Measurements from ENCODE around the gene ERN1.
"Not testable (repeated sequence)": the region's sequence is repeated elsewhere in the genome, so short reads cannot be mapped to it uniquely, and the experiment has no call there.

The ERN1 gene

DNA sequence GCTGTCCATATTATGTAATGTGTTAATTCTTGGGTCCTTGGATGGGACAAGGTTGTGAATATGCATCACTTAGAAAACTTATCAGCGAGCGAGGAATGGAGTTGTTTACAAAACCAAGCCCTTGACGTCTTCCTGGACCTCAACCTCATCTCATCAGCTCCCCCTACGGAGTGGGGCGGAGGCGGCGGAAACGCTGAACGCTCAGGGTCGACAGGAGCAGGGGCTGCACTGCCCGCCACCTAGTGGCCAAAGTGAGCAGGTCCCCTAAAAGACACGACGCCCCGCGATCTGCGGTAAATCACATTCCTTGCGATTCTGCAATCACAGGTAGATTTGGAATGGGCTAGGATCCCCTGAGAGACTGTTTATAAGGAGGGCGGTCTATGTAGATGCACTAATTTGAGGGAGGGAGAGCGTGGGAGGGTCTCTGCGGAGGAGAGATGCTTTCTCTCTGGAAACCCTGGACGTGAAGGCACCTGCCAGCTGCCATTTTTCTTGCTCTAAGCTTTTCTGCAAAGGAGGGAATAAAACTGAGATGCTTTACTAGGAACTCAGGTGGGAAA lies 104.1 kb downstream of the ERN1 start:
- peak; percentile 75 for DNase-seq (ENCODE audit: low read depth, low spot score)

DNA sequence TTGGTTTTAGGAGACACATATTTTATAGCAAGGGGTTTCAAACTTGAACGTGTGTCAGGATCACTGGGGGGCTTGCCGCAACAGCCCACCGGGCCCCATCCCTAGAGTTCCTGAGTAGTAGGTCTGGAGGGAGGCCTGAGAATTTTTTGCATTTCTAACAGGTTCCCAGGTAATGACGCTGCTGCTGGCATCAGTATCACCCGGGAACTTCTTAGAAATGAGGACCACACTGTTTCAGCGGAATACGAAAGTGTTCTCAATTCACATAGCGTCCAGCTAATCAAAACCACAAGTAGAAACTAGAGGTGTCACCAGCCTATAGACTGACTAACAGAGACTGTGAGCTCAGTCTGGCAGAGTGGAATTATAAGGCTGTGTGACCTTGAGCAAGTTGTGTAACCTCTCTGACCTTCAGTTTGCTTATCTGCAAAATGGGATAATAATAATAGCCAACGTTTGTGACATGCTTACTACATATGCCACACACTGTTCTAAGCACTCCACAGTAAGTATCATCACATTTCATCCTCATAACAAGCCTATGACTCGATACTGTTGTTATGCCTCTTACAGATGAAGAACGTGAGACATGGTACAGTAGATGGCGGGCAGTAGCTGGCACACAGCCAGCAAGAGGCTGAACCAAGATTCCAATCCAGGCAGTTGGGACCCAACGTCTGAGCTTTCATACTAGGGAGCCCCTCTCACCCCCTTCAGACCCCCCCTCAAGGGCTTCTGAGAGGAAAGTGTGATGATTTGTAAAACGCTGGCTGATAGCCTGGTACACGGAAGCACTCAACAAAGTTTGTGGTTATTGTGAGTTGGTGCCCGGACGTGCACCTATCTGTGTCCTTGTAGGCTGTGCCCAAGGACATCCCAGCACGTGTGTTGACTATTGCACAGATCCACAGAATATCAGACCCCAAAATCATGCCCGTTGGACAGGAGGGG lies 104.9 kb downstream of the ERN1 start:
- DNase-seq (ENCODE audit: low read depth, low spot score), result no peak

DNA sequence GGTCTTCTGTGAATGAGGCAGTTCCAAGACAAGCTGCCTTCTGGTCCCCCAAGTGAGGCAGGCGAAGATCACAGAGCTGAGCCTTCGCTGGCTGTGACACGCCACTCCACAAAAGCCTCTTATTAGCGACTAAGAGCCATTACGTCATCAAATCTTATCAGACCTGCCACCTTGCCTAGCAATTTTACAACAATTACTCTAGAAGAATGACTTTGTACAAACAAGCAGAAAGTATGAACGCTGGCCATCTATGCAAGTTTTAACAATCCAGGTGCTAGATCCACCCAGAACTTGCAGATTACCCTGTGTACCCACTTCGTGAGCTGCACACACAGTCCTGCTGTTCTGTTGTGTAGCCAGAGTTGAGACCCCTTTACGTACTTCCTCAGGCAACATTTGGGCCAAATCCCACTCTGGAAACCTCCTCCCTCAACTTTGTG lies 105.7 kb downstream of the ERN1 start:
- no peak for DNase-seq (ENCODE audit: low read depth, low spot score)

DNA sequence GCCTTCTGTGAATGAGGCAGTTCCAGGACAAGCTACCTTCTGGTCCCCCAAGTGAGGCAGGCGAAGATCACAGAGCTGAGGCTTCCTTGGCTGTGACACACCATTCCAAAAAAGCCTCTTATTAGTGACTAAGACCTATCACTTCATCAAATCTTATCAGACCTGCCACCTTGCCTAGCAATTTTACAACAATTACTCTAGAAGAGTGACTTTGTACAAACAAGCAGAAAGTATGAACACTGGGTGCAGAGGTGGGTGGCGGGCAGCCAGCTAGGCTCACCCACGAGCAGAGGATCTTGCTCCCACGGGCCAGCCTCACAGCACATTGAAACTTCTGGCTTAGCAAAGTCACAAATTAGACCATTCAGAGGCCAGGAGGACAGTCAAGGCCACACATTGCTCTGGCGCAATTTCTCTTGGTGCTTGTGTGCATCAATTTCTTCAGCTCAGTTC lies 107.3 kb downstream of the ERN1 start:
- no peak for DNase-seq (ENCODE audit: low read depth, low spot score)

GRCh38 chr17:64020056-64020766 lies 109.7 kb downstream of the ERN1 start, which contains the start of gene ICAM2:
ICAM2 (minus strand) TSS chr17:64020633; CDS start chr17:64006691, 13,942 bp downstream.
- peak; percentile 56 for DNase-seq (ENCODE audit: low read depth, low spot score)

DNA sequence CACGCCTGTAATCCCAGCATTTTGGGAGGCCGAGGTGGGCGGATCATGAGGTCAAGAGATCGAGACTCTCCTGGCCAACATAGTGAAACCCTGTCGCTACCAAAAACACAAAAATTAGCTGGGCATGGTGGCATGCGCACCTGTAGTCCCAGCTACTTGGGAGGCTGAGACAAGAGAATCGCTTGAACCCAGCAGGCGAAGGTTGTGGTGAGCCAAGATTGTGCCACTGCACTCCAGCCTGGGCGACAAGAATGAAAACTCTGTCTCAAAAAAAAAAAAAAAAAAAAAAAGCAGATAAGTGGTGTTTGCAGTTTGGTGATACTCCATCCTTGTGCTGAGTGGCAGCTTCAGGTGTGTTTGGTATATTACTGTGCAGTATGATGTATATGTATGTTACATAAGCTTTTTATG lies 110.4 kb downstream of the ERN1 start:
- not testable (repeated sequence) for DNase-seq (ENCODE audit: low read depth, low spot score)

DNA sequence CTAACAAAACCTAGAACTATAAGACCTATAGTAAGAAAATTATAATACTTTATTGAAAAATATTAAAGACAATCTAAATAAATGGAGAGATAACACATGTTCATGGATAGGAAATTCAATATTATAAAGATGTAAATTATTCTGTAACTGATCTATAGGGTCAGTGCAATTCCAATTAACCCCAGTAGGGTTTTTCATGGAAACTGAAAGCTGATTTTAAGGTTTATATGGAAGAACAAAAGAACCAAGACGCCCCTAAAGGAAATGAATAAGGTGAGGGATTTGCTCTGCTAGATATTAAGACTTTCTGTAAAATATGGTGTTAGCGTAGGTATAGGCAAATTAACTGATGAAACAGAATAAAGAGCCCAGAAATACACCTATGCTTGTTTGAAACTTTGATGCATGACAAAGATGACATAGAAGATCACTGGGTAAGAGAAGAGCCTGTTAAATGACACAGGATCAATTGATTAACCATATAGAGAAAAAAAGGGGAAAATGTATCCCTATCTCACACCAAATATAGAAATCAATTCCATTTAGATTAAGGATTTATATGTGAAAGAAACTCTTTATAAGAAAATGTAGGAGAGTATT lies 112.5 kb downstream of the ERN1 start:
- no peak for DNase-seq (ENCODE audit: low read depth, low spot score)

- no peak for DNase-seq (ENCODE audit: low read depth, low spot score)
These were observed 113.0 kb downstream of the ERN1 start for GRCh38 chr17:64016974-64017373.

DNA sequence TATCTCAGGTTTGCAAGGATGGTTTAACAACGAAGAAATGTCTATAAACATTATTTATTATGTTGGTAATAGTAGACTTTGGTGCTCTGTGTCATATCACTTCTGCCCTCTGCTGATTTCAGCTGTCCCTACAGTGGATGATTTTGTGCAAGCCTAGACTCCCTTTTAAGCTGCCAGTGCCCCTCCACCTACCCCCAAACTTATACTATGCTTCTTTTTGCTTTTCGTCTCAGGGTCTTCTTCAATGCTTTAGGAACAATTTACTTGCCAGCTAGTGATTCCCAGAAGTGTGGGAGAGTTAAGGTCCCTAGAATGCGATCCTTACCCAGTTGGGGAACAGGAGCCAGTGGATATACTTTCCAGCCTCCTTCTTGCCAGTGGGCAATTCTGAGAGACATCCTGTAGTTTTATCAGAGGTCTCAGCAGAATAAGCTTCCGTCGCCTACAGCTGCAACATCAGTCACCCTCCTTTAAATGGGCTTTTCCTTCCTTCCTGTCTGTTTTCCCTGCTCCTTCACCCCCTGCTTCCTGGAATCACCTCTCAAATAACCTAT lies 113.6 kb downstream of the ERN1 start:
- DNase-seq (ENCODE audit: low read depth, low spot score), result no peak

DNA sequence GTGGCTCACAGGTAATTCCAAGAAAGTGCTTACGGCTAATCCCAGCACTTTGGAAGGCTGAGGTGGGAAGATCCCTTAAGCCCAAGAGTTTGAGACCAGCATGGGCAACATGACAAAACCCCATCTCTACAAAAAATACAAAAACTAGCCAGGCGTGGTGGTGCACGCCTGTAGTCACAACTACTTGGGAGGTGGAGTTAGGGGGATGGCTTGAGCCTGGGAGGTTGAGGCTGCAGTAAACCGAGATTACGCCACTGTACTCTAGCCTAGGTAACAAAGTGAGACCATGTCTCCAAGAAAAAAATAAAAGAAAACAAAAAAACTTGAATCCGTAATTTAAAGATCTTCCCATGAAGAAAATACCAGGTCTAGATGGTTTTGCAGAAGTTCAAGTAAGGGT lies 114.5 kb downstream of the ERN1 start:
- no peak for DNase-seq (ENCODE audit: low read depth, low spot score)

- no peak for DNase-seq (ENCODE audit: low read depth, low spot score)
These were observed 120.2 kb downstream of the ERN1 start for GRCh38 chr17:64009571-64010402.

- DNase-seq (ENCODE audit: low read depth, low spot score), result no peak
These were observed 121.1 kb downstream of the ERN1 start for GRCh38 chr17:64008830-64009229.

GRCh38 chr17:64008346-64008745 lies 121.6 kb downstream of the ERN1 start:
- DNase-seq (ENCODE audit: low read depth, low spot score), result no peak

- DNase-seq (ENCODE audit: low read depth, low spot score), result no peak
These were observed 122.1 kb downstream of the ERN1 start for GRCh38 chr17:64007838-64008282.

DNA sequence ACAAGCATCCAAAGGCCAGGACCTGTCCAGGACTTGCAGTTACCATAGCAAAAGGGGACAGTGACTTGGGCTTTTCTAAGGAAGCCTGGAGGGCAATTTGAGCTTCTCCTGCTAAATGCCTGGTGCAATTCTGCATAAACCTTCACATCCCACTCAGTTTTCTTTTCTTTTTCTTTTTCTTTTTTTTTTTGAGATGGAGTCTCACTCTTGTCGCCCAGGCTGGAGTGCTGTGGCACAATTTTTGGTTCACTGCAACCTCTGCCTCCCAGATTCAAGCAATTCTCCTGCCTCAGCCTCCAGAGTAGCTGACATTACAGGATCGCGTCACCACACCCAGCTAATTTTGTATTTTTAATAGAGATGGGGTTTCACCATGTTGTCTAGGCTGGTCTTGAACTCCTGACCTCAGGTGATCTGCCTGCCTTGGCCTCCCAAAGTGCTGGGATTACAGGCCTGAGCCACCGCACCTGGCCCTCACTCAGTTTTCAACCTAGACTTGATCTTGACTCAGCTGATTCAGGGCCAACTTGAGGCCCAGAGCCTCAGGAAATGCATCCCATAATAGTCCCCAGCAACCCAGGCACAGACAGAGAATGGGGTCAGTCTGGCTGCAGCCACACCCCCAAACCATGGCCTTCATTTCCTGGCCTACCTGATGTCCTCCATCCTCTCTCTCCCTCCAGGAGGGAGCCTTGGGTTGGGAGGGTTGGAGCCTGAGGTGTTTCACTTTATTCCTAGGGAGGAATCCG lies 122.7 kb downstream of the ERN1 start:
- not testable (repeated sequence) for DNase-seq (ENCODE audit: low read depth, low spot score)

DNA sequence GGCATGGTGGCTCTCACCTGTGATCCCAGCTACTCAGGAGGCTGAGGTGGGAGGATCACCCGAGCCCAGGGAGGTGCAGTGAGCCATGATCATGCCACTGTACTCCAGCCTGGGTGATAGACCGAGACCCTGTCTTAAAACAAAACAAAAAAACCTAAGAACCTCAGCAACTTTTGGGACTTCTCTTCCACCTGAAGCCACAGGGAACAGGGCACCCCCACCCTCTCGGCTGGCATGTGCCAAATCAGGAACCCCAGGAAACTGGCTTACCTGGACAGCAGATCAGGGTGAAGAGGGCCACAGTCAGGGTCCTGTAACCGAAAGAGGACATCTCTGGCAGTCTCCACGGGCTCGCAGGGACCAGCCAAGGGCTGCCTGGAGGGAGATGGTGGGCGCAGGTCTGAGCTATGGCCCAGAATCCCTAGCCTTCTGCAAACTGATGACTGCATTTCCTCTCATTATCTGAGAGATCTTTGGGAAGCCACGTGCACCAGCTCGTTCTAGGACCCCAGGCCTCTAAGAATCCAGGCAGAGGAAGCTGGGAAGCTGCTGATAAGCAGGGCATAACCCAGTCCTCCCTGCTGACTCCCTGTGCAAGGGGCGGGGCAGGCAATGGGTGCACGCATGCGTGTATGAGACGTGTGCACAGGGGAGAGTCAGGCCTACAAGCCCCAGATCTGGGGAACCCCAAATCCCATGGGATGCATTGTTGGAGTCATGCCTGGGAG lies 123.4 kb downstream of the ERN1 start:
- no peak for DNase-seq (ENCODE audit: low read depth, low spot score)

DNA sequence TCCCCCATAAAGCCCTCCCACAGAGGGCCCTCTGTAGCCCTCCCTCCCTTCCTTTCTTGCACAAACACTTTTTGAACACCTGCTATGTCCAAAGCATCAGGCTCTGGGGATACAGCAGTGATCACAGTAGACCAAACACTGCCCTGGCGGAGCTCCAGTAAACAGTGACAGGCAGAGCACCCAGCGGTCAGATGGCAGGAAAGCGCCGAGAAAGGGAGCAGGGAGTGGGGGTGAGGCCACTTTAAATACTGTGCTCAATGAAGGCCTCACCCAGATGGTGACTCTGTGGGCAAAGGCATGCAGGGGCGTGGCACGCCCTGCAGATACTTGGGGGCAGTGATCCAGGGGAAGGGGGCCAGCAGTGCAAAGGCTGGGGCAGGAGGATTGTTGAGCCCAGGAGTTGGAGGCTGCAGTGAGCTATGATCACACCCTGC lies 124.2 kb downstream of the ERN1 start:
- DNase-seq (ENCODE audit: low read depth, low spot score), result no peak

DNA sequence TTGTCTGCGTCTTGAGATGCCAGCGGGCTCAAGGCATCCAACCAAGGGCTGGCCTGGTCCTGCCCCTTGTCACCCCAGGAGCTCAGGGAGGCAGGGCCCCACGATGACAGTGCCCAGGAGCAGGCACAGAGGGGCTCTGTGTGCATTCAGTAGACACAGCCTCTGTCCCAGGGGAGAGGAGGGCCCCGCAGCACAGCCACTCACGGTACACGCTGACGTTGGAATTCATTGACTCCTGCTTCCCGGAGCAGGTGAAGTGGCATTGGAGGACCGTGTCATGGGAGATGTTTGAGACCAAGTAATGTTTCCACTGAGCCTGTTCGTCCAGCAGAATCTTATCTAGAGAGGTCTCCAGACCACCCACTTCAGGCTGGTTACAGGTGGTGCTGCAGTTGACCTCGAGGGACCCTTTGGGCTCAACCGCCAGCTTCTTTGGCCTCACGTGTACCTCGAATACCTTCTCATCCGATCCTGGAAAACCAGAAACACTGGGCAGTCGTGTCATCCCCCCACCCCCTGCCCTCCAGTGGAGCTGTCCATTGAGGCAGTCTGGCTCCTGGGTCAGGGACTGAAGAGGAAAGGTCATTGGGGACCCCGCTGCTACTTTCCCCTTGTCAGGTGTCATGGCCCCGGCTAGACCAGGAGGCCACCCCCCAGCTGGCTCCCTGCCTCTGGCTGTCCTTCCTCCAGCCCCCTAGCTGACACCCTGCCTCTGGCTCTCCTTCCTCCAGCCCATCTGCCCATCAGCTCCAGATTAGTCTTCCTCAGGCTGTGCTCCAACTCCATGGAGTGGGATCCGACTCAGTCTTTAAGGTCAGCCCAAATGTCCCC lies 124.8 kb downstream of the ERN1 start:
- no peak for DNase-seq (ENCODE audit: low read depth, low spot score)
